Upper lobe of left lung (tissue), 6 donors: ENCODE measurements around the gene CEP43. TPM values are rescaled to one million over a fixed set of nuclear protein-coding genes. Genes with fewer than 3 reads are reported as not detected.

Experiments used
- ATAC-seq, 2 donors: fragments of 200-7000 bp; cut with Tn5 transposase; one replicate each; pipeline ENCODE4 v1.9.1; 2022; ENCODE audit warnings: mild to moderate bottlenecking in 2 of 2, moderate library complexity in 2 of 2; ENCODE audit not compliant: low FRiP score in 2 of 2
- DNase-seq, 2 donors: peaks; one replicate each; pipeline ENCODE4 v3.0.0-alpha.2; 2019 to 2020
- H3K27ac ChIP-seq, 4 donors: fragments of 200-600 bp; sonication (generic); one replicate each; pipeline ENCODE4 v1.5.1; 2016 to 2019
- H3K27me3 ChIP-seq, 4 donors: fragments of 200-600 bp; sonication (generic); one replicate each; pipeline ENCODE4 v1.5.1; 2017 to 2019
- H3K36me3 ChIP-seq, 4 donors: fragments of 200-600 bp; sonication (generic); one replicate each; pipeline ENCODE4 v1.5.1; 2016 to 2019
- H3K4me1 ChIP-seq, 4 donors: fragments of 200-600 bp; sonication (generic); one replicate each; pipeline ENCODE4 v1.5.1; 2018 to 2019
- H3K4me3 ChIP-seq, 4 donors: fragments of 200-600 bp; sonication (generic); one replicate each; pipeline ENCODE4 v1.5.1; 2017 to 2019; ENCODE audit warnings: mild to moderate bottlenecking in 2 of 4, moderate library complexity in 1 of 4
- H3K9me3 ChIP-seq, 4 donors: fragments of 200-600 bp; sonication (generic); one replicate each; pipeline ENCODE4 v1.5.1; 2018 to 2019
- EP300 ChIP-seq, 4 donors: sonication (generic); formaldehyde crosslinking; IDR thresholded peaks; one replicate each; pipeline ENCODE4 v1.5.1; 2017; ENCODE audit warnings: antibody characterized with exemption in 4 of 4, control low read depth in 2 of 4
- POLR2A ChIP-seq, 4 donors: fragments of 450-650 bp; IDR thresholded peaks; one replicate each; pipeline ENCODE4 v1.5.1; 2016 to 2017; ENCODE audit warnings: antibody characterized with exemption in 4 of 4, mild to moderate bottlenecking in 2 of 4
- POLR2AphosphoS5 ChIP-seq, 2 donors: sonication (generic); formaldehyde crosslinking; IDR thresholded peaks; one replicate each; pipeline ENCODE4 v1.5.1; 2017; ENCODE audit warnings: antibody characterized with exemption in 2 of 2
- WGBS, 2 donors: methylation state at CpG; one replicate each; pipeline ENCODE4 v1.1.5; 2017 to 2018; 5-methylcytosine and 5-hydroxymethylcytosine counted together
- small RNA-seq, 4 donors: library from RNA; depleted of rRNA; stranded (forward); fragments of <200 nt; gene quantifications; one replicate each; pipeline ENCODE3, GENCODE V24; 2016
- total RNA-seq, 6 donors: library from RNA; depleted of rRNA in 4 of 6; stranded (reverse); fragments of >200 nt in 4 of 6; gene quantifications; one replicate each; pipeline versions ENCODE4 v1.1.0 to v1.2.1, GENCODE V29; 2016 to 2021
- TF ChIP-seq, protein P1 (sequence below), 6 experiments: fragments of 450-650 bp in 4 of 6; fragments of 200-600 bp in 2 of 6; sonication (generic) in 2 of 6; IDR thresholded peaks; one replicate each; pipeline ENCODE4 v1.5.1; 2016 to 2019; ENCODE audit warnings: antibody characterized with exemption in 6 of 6
- donor health status: DM: no; HTN: no; CAD: no; lungs with moderate emphysema.
- donor health status: DM: no; HTN: yes; CAD: no; lungs with severe emphysema.

Gene CEP43
- total RNA-seq, 6 donors from 2014 or later = 7.8 to 70.2 (median 14.1) TPM

- H3K27ac ChIP-seq = no peak overlapping the region
- no peaks in the 10 kb centered on the region for H3K9me3 ChIP-seq
- TF ChIP-seq, protein P1, sequence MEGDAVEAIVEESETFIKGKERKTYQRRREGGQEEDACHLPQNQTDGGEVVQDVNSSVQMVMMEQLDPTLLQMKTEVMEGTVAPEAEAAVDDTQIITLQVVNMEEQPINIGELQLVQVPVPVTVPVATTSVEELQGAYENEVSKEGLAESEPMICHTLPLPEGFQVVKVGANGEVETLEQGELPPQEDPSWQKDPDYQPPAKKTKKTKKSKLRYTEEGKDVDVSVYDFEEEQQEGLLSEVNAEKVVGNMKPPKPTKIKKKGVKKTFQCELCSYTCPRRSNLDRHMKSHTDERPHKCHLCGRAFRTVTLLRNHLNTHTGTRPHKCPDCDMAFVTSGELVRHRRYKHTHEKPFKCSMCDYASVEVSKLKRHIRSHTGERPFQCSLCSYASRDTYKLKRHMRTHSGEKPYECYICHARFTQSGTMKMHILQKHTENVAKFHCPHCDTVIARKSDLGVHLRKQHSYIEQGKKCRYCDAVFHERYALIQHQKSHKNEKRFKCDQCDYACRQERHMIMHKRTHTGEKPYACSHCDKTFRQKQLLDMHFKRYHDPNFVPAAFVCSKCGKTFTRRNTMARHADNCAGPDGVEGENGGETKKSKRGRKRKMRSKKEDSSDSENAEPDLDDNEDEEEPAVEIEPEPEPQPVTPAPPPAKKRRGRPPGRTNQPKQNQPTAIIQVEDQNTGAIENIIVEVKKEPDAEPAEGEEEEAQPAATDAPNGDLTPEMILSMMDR (IDR thresholded peaks at IDR 0.05) = no peak
- no peaks in the 10 kb centered on the region for H3K4me1 ChIP-seq
- no peak for ATAC-seq
- H3K27me3 ChIP-seq = no peaks in the 10 kb centered on the region
- DNase-seq = no peak
- no peaks in the 10 kb centered on the region for H3K36me3 ChIP-seq
- H3K4me3 ChIP-seq = no peak overlapping the region
- WGBS, 2 donors = 82 to 83% methylated on average over 7 to 8 of the region's 8 CpGs
Observed at GRCh38 chr6:167046861-167047495, 47.8 kb downstream of the CEP43 start.

GRCh38 chr6:167047554-167047953 is 48.4 kb downstream of the CEP43 start:
- WGBS, 2 donors = 59 to 80% methylated on average over 10 of the region's 10 CpGs
- TF ChIP-seq POLR2A (IDR thresholded peaks at IDR 0.05) (no peak), POLR2AphosphoS5 (IDR thresholded peaks at IDR 0.05) (no peak), EP300 (IDR thresholded peaks at IDR 0.05) (no peak)
- TF ChIP-seq, protein P1 (IDR thresholded peaks at IDR 0.05) = no peak
- Histone ChIP-seq H3K4me3 (no peak overlapping the region), H3K27ac (no peak overlapping the region), H3K27me3 (no peaks in the 10 kb centered on the region), H3K36me3 (no peaks in the 10 kb centered on the region), H3K4me1 (no peaks in the 10 kb centered on the region), H3K9me3 (no peaks in the 10 kb centered on the region)
- DNase-seq = peak in 1 of 2 donors; percentile 64
- peak in 1 of 2 donors; percentile 61 for ATAC-seq

Small RNAs within 50 kb of the gene (small RNA-seq; reads per million reads assigned to genes)
- gene MIR3939 = 0 to 0.44 (median 0.14) reads per million in 4 donors

Other genes starting within 250 kb of the CEP43 start
- 100 to 1,000 TPM in 3 of 6 donors, 10 to 100 TPM in 3; 66.4 to 131 (median 94.8) TPM for gene RNASET2, start 42.8 kb upstream of the CEP43 start, total RNA-seq
- 1 to 10 TPM in 2 of 6 donors, under 1 TPM in 1, not detected in 3; 0.34 to 1.9 (median 1.0) TPM for gene CCR6, start 123.7 kb downstream of the CEP43 start, total RNA-seq
- not detected for gene GPR31, start 158.6 kb downstream of the CEP43 start, total RNA-seq